ENCODE data around the gene NFATC1. TPM values are rescaled to one million over a fixed set of nuclear protein-coding genes. Genes with fewer than 3 reads are reported as not detected.

NFATC1 gene
- polyA plus RNA-seq, 1 donor from 2014 or later = 0.37 TPM

DNA sequence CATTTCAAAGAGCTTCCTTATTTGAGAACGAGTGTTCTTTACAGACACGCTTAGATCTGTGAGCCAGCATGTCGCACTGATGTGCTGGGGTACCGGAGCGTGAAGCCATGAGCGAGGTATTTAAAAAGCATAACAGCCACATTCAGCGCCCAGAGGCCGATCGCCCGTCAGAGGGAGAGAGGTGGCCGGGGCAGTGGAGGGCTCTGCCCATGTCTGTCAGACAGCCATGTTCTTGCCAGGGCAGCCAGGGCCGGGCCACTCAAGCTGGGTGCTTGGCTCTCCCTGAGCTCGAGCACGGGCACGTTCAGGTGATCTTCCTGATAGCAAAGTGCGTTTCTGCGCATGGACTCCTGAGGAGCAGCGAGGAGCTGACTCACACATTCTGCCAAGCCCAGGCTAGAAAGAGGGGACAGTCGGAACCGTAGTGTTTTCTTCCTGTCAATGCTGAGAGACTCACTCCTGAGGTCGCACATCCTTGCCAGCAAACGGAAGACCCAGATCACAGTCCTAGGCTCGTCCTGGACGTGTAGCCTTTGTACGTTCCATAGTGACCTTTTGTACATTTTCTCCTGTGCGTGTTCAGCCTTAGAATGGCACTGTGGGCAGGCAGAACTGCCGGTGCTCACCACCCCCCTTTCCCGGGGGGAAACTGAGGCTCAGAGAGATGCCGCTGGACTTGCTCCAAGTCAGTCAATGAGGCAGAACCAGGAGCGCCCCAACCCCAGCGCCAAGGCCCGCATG lies 100.7 kb downstream of the NFATC1 start:
- H3K36me3 ChIP-seq (ENCODE audit: insufficient read depth, low read length) = no peaks in the 10 kb centered on the region
- no peak overlapping the region for H3K4me3 ChIP-seq (ENCODE audit: low read length)
- H3K27ac ChIP-seq (ENCODE audit: low read length) = no peak overlapping the region
- H3K79me2 ChIP-seq (replicated peaks; ENCODE audit: insufficient read depth, low read length) = no peaks in the 10 kb centered on the region
- H3K27me3 ChIP-seq (ENCODE audit: insufficient read depth, low read depth, low read length) = no peaks in the 10 kb centered on the region
- no peaks in the 10 kb centered on the region for H4K20me1 ChIP-seq (ENCODE audit: insufficient read depth)
- H2AFZ ChIP-seq (ENCODE audit: low read depth, low read length) = no peak overlapping the region
- no peak overlapping the region for H3K4me2 ChIP-seq (ENCODE audit: low read length)
- no peaks in the 10 kb centered on the region for H3K9me3 ChIP-seq (ENCODE audit: low read length)
- H3K9ac ChIP-seq (ENCODE audit: low read length) = no peak overlapping the region
- H3F3A ChIP-seq (ENCODE audit: insufficient read depth, low read length, poor library complexity, severe bottlenecking) = no peaks in the 10 kb centered on the region
- TF ChIP-seq EZH2 (IDR thresholded peaks at IDR 0.05; ENCODE audit: borderline replicate concordance, insufficient read depth, low read length, poor library complexity, severe bottlenecking) (no peak), MXI1 (conservative IDR thresholded peaks at IDR 0.05; ENCODE audit: poor library complexity, severe bottlenecking) (no peak), TAF1 (IDR thresholded peaks at IDR 0.05; ENCODE audit: low read depth) (no peak)
- no peaks in the 10 kb centered on the region for H3K9me2 ChIP-seq (ENCODE audit: insufficient read depth, low read length)

DNA sequence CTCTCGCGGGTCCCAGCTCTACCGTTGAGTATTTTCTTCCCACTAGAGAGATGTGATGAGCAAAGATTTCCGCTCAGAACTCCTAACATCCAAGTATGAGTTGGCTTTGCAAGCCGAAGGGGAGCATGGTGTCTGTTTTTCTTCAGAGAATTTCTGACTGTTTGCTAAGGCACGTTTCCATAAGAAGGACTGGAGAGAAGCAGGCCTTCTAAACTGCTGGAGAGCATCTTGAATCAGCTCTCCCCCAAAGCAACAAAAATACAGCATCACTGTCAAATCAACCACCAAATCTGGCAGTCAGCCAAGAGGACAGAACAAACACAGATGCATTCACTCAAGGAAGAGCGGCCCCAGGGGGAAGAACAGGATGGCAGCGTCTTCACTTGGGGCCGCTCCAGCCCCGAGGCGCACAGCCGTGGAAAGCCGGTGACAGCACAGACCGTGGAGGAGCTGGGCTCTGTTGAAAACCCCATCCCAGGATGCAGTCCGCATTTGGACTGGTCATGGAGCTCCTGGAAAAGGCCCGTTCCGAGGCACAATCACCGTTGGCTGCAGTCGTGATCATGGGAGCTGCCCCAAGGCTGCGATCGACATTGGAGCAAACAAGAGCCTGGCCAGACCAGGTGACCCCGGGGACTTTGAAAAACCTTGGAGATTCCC lies 101.4 kb downstream of the NFATC1 start:
- TF ChIP-seq SMC3 (conservative IDR thresholded peaks at IDR 0.05; ENCODE audit: poor library complexity) = no peak
- no peaks in the 10 kb centered on the region for H3K27me3 ChIP-seq (ENCODE audit: insufficient read depth, low read depth, low read length)
- H3K4me3 ChIP-seq (ENCODE audit: low read length) = no peak overlapping the region
- no peaks in the 10 kb centered on the region for H3K9me3 ChIP-seq (ENCODE audit: low read length)
- no peaks in the 10 kb centered on the region for H3K36me3 ChIP-seq (ENCODE audit: insufficient read depth, low read length)
- no peaks in the 10 kb centered on the region for H4K20me1 ChIP-seq (ENCODE audit: insufficient read depth)
- H3K27ac ChIP-seq (ENCODE audit: low read length) = no peak overlapping the region
- H3F3A ChIP-seq (ENCODE audit: insufficient read depth, low read length, poor library complexity, severe bottlenecking) = no peaks in the 10 kb centered on the region
- H3K9me2 ChIP-seq (ENCODE audit: insufficient read depth, low read length) = no peaks in the 10 kb centered on the region
- no peaks in the 10 kb centered on the region for H3K79me2 ChIP-seq (replicated peaks; ENCODE audit: insufficient read depth, low read length)
- no peak overlapping the region for H2AFZ ChIP-seq (ENCODE audit: low read depth, low read length)
- H3K4me2 ChIP-seq (ENCODE audit: low read length) = no peak overlapping the region
- no peak overlapping the region for H3K9ac ChIP-seq (ENCODE audit: low read length)

DNA sequence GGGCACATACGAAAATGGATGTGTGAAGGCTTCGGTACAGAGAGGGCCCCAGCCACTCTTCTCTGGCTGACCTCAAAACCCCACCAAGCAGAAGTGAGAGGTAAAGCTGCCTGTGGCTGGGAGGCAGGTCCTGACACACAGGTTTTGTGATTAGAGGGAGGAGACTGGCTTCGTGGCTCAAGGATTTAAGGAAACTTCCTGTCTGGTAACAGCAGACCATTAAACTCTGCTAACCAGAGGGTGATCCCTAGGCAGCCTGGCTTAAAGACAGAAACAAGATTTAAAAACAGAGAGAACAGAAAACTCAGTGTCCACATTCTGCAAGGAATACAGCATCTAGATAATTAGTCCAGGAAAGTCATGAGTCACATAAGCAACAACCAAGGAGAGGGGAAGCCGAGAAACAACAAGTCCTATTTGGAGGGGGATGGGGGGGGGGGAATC lies 101.9 kb downstream of the NFATC1 start:
- no peaks in the 10 kb centered on the region for H3K9me3 ChIP-seq (ENCODE audit: low read length)
- no peaks in the 10 kb centered on the region for H3K27me3 ChIP-seq (ENCODE audit: insufficient read depth, low read depth, low read length)
- no peaks in the 10 kb centered on the region for H3K36me3 ChIP-seq (ENCODE audit: insufficient read depth, low read length)
- no peaks in the 10 kb centered on the region for H4K20me1 ChIP-seq (ENCODE audit: insufficient read depth)
- no peak overlapping the region for H3K27ac ChIP-seq (ENCODE audit: low read length)
- H3K79me2 ChIP-seq (replicated peaks; ENCODE audit: insufficient read depth, low read length) = no peaks in the 10 kb centered on the region
- TF ChIP-seq EP300 (conservative IDR thresholded peaks at IDR 0.05; ENCODE audit: poor library complexity, severe bottlenecking) (no peak), MXI1 (conservative IDR thresholded peaks at IDR 0.05; ENCODE audit: poor library complexity, severe bottlenecking) (no peak), REST (IDR thresholded peaks at IDR 0.05; ENCODE audit: borderline replicate concordance) (no peak), RAD21 (conservative IDR thresholded peaks at IDR 0.05) (no peak), TAF1 (IDR thresholded peaks at IDR 0.05; ENCODE audit: low read depth) (no peak), SMC3 (conservative IDR thresholded peaks at IDR 0.05; ENCODE audit: poor library complexity) (no peak), POLR2AphosphoS5 (IDR thresholded peaks at IDR 0.05) (no peak), EZH2 (IDR thresholded peaks at IDR 0.05; ENCODE audit: borderline replicate concordance, insufficient read depth, low read length, poor library complexity, severe bottlenecking) (no peak)
- TF ChIP-seq, protein P1, sequence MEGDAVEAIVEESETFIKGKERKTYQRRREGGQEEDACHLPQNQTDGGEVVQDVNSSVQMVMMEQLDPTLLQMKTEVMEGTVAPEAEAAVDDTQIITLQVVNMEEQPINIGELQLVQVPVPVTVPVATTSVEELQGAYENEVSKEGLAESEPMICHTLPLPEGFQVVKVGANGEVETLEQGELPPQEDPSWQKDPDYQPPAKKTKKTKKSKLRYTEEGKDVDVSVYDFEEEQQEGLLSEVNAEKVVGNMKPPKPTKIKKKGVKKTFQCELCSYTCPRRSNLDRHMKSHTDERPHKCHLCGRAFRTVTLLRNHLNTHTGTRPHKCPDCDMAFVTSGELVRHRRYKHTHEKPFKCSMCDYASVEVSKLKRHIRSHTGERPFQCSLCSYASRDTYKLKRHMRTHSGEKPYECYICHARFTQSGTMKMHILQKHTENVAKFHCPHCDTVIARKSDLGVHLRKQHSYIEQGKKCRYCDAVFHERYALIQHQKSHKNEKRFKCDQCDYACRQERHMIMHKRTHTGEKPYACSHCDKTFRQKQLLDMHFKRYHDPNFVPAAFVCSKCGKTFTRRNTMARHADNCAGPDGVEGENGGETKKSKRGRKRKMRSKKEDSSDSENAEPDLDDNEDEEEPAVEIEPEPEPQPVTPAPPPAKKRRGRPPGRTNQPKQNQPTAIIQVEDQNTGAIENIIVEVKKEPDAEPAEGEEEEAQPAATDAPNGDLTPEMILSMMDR (IDR thresholded peaks at IDR 0.05; ENCODE audit: poor library complexity, severe bottlenecking) = no peak
- H3F3A ChIP-seq (ENCODE audit: insufficient read depth, low read length, poor library complexity, severe bottlenecking) = no peaks in the 10 kb centered on the region
- no peak overlapping the region for H3K4me2 ChIP-seq (ENCODE audit: low read length)
- no peaks in the 10 kb centered on the region for H3K9me2 ChIP-seq (ENCODE audit: insufficient read depth, low read length)
- no peak overlapping the region for H3K4me3 ChIP-seq (ENCODE audit: low read length)
- H3K9ac ChIP-seq (ENCODE audit: low read length) = no peak overlapping the region
- H2AFZ ChIP-seq (ENCODE audit: low read depth, low read length) = no peak overlapping the region
